ENCODE measurements around the gene DCLK1.

- TF ChIP-seq POLR2A (IDR thresholded peaks at IDR 0.05) (no peak), CTCF (IDR thresholded peaks at IDR 0.05) (no peak)
These were observed 165.2 kb downstream of the DCLK1 start for GRCh38 chr13:35966024-35966423.

Data from body of pancreas (tissue), 4 donors.